GM12892 (cell line): ENCODE data around the gene ZNF718. TPM values are rescaled to one million over a fixed set of nuclear protein-coding genes. Genes with fewer than 3 reads are reported as not detected.
"Not testable (repeated sequence)": the region's sequence is repeated elsewhere in the genome, so short reads cannot be mapped to it uniquely, and the experiment has no call there.

Source experiments
- DNase-seq: peaks from one replicate; pipeline ENCODE4 v3.0.0; 2011; ENCODE audit not compliant: insufficient read length
- FAIRE-seq: peaks from 2 replicates; lab custom pipeline; 2011; peaks lifted over from hg19 to GRCh38; lab: Jason Lieb, UNC
- POLR2A ChIP-seq: IDR thresholded peaks from 2 replicates; pipeline ENCODE4 v1.6.1; 2011; ENCODE audit warnings: low read depth, low read length, control low read depth
- POLR2AphosphoS5 ChIP-seq: IDR thresholded peaks from 2 replicates; pipeline ENCODE4 v1.6.1; 2011; ENCODE audit warnings: low read depth, low read length, control low read depth
- TAF1 ChIP-seq: IDR thresholded peaks from 2 replicates; pipeline ENCODE4 v1.6.1; 2011; ENCODE audit warnings: low read depth, mild to moderate bottlenecking, control low read depth, low read length, borderline replicate concordance
- polyA plus RNA-seq: library from polyadenylated mRNA; unstranded; fragments of >200 nt; gene quantifications from one replicate; pipeline ENCODE4 v1.2.1, GENCODE V29; 2012; ENCODE audit warnings: missing spikeins, inconsistent platforms; ENCODE audit not compliant: missing spikeins

ZNF718 gene
- 4.5 TPM for polyA plus RNA-seq

DNA sequence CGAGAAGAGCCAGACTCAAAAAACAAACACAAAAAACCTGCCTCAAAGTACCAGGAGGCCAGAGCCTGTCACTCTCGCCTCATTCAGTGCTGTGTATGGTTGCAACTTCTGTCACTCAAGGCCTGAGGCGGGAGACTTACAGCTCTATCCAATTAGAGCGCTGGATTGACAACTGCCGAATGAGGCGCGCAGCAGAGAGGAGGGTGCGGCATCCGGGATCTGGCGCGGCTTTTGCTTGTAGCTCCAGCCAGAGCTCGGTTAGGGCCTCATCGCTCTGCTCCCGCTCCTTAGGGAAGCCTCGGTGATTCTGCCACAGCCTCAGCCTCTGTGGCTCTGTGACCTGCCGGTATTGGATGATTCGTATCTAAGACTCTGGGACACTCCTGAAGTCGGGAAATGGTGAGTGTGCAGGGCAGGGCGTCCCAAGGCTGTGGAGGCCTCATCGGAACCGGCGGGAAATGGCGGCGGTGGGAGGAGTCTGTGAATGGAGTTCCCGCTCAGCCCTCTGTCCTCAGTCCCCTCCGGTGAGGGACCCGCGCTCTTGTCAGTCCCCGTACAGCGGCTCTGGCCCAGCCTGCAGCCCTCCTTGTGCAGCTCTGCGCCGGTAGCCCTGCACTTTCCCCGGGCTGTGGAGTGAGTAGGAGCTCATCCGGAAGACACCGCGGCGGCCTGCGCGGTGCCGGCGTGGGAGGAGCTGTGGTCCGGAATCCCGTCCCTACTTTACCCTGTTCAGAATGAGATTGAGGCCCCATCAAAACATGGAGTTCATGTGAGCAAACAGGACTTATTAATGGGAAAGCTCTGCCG lies at the start of gene ZNF718:
TSS of gene ZNF718 (plus strand) at position 227 of the 807 bp plus-strand sequence. CDS start at position 397, 170 bp downstream.
- FAIRE-seq = no peak
- TF ChIP-seq TAF1 = peak; percentile 26; the same call in 1 of the 2 replicates
- TF ChIP-seq POLR2AphosphoS5 = peak; percentile 84; the same call in 1 of the 2 replicates
- TF ChIP-seq POLR2A = peak; percentile 86
- DNase-seq = peak; percentile 58

DNA sequence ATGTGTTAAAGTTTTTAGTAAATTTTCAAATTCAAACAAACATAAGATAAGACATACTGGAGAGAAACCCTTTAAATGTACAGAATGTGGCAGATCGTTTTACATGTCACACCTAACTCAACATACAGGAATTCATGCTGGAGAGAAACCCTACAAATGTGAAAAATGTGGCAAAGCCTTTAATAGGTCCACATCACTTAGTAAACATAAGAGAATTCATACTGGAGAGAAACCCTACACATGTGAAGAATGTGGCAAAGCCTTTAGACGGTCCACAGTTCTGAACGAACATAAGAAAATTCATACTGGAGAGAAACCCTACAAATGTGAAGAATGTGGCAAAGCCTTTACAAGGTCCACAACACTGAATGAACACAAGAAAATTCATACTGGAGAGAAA lies 38.4 kb upstream of the ZNF718 start:
- TF ChIP-seq TAF1 = no peak
- TF ChIP-seq POLR2A = no peak
- no peak for TF ChIP-seq POLR2AphosphoS5
- no peak for FAIRE-seq

DNA sequence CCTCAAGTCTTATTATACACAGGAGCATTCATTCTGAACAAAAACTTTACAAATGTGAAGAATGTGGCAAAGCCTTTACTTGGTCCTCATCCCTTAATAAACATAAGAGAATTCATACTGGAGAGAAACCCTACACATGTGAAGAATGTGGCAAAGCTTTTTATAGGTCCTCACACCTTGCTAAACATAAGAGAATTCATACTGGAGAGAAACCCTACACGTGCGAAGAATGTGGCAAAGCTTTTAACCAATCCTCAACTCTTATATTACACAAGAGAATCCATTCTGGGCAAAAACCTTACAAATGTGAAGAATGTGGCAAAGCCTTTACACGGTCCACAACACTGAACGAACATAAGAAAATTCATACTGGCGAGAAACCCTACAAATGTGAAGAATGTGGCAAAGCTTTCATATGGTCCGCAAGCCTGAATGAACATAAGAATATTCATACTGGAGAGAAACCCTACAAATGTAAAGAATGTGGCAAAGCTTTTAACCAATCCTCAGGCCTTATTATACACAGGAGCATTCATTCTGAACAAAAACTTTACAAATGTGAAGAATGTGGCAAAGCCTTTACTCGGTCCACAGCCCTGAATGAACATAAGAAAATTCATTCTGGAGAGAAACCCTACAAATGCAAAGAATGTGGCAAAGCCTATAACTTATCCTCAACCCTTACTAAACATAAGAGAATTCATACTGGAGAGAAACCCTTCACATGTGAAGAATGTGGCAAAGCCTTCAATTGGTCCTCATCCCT lies 37.6 kb upstream of the ZNF718 start:
- not testable (repeated sequence) for FAIRE-seq, DNase-seq

More for the DNA sequence above, 38.4 kb upstream of the ZNF718 start:
- DNase-seq = no peak

- DNase-seq (no peak), FAIRE-seq (no peak)
- TF ChIP-seq POLR2A = no peak
- TF ChIP-seq POLR2AphosphoS5 = no peak
Measured at GRCh38 chr4:98386-98785, 25.9 kb upstream of the ZNF718 start.

DNA sequence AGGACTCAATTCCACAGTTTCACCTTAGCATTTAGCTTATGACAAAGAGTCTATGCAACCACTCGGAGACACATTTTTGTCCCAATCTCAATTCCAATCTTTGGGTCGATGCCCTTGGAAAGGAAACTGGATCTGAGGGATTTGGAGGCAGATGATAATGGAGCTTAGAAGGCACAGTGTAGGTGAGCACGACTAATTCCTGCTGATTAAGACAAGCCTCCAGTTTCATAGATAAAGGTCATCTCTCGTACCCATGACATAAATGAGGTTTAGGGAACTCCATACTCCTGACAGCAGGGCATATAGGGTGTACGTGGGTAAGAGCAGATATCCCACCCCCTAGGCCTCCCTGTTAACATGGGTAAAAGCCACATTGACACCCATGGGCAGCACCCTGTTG lies 24.4 kb upstream of the ZNF718 start:
- TF ChIP-seq TAF1 = no peak
- TF ChIP-seq POLR2A = no peak
- no peak for TF ChIP-seq POLR2AphosphoS5
- FAIRE-seq (no peak), DNase-seq (no peak)

DNA sequence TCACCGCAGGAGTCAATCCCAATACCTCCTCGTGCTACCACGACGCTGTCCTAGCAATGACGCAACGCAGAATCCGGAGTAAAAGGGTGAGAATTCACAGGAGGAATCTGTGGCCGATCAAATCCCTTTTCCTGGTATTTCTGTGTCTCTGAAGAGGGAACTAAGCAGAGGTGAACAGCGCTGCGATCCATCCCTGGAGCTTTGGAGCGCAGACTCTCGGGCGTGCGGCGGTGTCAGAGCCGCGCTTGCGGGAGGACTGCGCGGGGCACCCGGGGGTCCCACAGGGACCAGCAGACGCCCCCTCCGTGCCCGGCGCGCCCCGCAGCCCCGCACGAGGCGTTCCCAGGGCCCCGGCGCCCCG lies 17.2 kb upstream of the ZNF718 start:
- TF ChIP-seq TAF1 (no peak), POLR2A (no peak), POLR2AphosphoS5 (no peak)
- DNase-seq (no peak), FAIRE-seq (no peak)

GRCh38 chr4:107444-108429 lies 16.6 kb upstream of the ZNF718 start:
- no peak for DNase-seq
- no peak for TF ChIP-seq TAF1
- TF ChIP-seq POLR2A = no peak
- TF ChIP-seq POLR2AphosphoS5 = no peak
- FAIRE-seq = no peak

DNA sequence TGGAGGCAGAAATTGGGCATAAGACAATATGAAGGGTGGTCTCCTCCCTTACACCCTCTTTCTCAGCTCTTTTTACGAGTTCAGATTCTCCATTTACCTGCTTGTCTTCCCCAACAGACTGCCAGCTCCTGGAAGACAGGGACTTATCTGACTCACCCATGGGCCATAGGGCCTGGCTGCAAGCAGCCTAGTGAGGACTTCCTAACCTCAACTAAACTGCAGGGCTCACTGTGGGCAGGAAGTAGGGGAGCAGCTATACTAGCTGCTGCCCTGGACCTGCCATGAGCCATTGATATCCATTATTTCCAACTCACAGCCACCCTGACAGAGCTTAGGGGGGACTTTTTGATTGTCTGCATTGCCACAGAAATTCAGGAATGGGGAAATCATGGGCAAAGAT lies 11.5 kb upstream of the ZNF718 start:
- FAIRE-seq (no peak), DNase-seq (no peak)
- TF ChIP-seq POLR2A = no peak
- TF ChIP-seq TAF1 = no peak
- no peak for TF ChIP-seq POLR2AphosphoS5

GRCh38 chr4:113732-114131 lies 10.6 kb upstream of the ZNF718 start:
- TF ChIP-seq POLR2AphosphoS5 (no peak), TAF1 (no peak), POLR2A (no peak)
- DNase-seq (no peak), FAIRE-seq (no peak)

GRCh38 chr4:114149-114548 lies 10.2 kb upstream of the ZNF718 start:
- TF ChIP-seq TAF1 (no peak), POLR2AphosphoS5 (no peak), POLR2A (no peak)
- no peak for FAIRE-seq

DNA sequence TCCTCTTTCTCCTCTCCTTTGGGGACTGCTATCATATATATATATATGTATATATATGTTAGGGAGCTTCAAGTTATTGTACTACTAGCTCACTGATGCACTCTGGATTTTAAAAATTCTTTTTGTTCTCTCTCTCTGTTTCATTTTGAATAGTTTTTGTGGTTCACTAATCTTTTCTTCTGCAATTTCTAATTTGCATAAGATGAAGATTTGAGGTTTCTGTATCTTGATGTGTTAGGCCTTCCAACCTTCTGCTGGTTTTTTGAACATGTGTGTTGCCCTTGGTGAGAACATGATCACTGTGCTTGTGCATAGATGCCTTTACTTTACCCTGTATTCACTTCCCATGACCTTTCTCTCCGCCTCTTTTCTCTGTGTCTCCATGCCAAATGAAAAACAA lies 7.8 kb upstream of the ZNF718 start:
- DNase-seq (no peak), FAIRE-seq (no peak)
- TF ChIP-seq POLR2A (no peak), POLR2AphosphoS5 (no peak), TAF1 (no peak)

More at GRCh38 chr4:114149-114548, 10.2 kb upstream of the ZNF718 start:
- no peak for DNase-seq
